IPS-20b (cell line): ENCODE results near the gene CLIC4.

Source experiments
- H3K27ac ChIP-seq: one replicate; pipeline ENCODE4 v1.5.1; 2013; ENCODE audit warnings: low read length
- H3K27me3 ChIP-seq: 2 replicates; pipeline ENCODE4 v1.6.1; 2013; ENCODE audit warnings: mild to moderate bottlenecking, low read length, inconsistent platforms; ENCODE audit not compliant: insufficient read depth
- H3K36me3 ChIP-seq: 2 replicates; pipeline ENCODE4 v1.6.1; 2013; ENCODE audit warnings: low read depth, mild to moderate bottlenecking, inconsistent platforms, low read length, moderate library complexity; ENCODE audit not compliant: insufficient read depth
- H3K4me1 ChIP-seq: 2 replicates; pipeline ENCODE4 v1.6.1; 2013; ENCODE audit warnings: mild to moderate bottlenecking, control low read depth, inconsistent platforms, low read length, moderate library complexity; ENCODE audit not compliant: insufficient read depth
- H3K4me3 ChIP-seq: 2 replicates; pipeline ENCODE4 v1.5.1; 2013; ENCODE audit warnings: mild to moderate bottlenecking, low read length, inconsistent platforms
- H3K9ac ChIP-seq: 2 replicates; pipeline ENCODE4 v1.6.1; 2013; ENCODE audit warnings: low read depth, mild to moderate bottlenecking, inconsistent platforms, low read length, moderate library complexity
- H3K9me3 ChIP-seq: 2 replicates; pipeline ENCODE4 v1.6.1; 2013; ENCODE audit warnings: mild to moderate bottlenecking, low read depth, low read length, inconsistent platforms; ENCODE audit not compliant: insufficient read depth

The CLIC4 gene

GRCh38 chr1:24868016-24868875 is 123.0 kb downstream of the CLIC4 start:
- no peak overlapping the region for H3K9ac ChIP-seq
- H3K36me3 ChIP-seq = no peaks in the 10 kb centered on the region
- H3K9me3 ChIP-seq = no peaks in the 10 kb centered on the region
- H3K27ac ChIP-seq = no peak overlapping the region
- no peaks in the 10 kb centered on the region for H3K27me3 ChIP-seq
- H3K4me3 ChIP-seq = no peak overlapping the region
- peaks cover 3% of the 10 kb centered on the region for H3K4me1 ChIP-seq

- Histone ChIP-seq H3K9ac (no peak overlapping the region), H3K27ac (no peak overlapping the region), H3K4me3 (no peak overlapping the region), H3K36me3 (no peaks in the 10 kb centered on the region), H3K27me3 (no peaks in the 10 kb centered on the region), H3K4me1 (no peaks in the 10 kb centered on the region), H3K9me3 (no peaks in the 10 kb centered on the region)
Observed at GRCh38 chr1:24870551-24871195, 125.4 kb downstream of the CLIC4 start.

- no peaks in the 10 kb centered on the region for H3K4me1 ChIP-seq
- no peaks in the 10 kb centered on the region for H3K9me3 ChIP-seq
- H3K27me3 ChIP-seq = no peaks in the 10 kb centered on the region
- no peak overlapping the region for H3K4me3 ChIP-seq
- H3K36me3 ChIP-seq = no peaks in the 10 kb centered on the region
- no peak overlapping the region for H3K9ac ChIP-seq
- H3K27ac ChIP-seq = no peak overlapping the region
Observed at GRCh38 chr1:24871306-24871901, 126.2 kb downstream of the CLIC4 start.

GRCh38 chr1:24872061-24872850 is 127.0 kb downstream of the CLIC4 start:
- Histone ChIP-seq H3K4me3 (no peak overlapping the region), H3K27ac (no peak overlapping the region), H3K4me1 (no peaks in the 10 kb centered on the region), H3K27me3 (no peaks in the 10 kb centered on the region), H3K36me3 (no peaks in the 10 kb centered on the region), H3K9ac (no peak overlapping the region), H3K9me3 (no peaks in the 10 kb centered on the region)

- H3K4me1 ChIP-seq = no peaks in the 10 kb centered on the region
- H3K9ac ChIP-seq = no peak overlapping the region
- H3K27me3 ChIP-seq = no peaks in the 10 kb centered on the region
- H3K9me3 ChIP-seq = no peaks in the 10 kb centered on the region
- H3K27ac ChIP-seq = no peak overlapping the region
- H3K4me3 ChIP-seq = no peak overlapping the region
- H3K36me3 ChIP-seq = no peaks in the 10 kb centered on the region
Observed at GRCh38 chr1:24873148-24873547, 127.9 kb downstream of the CLIC4 start.

GRCh38 chr1:24874056-24874455 is 128.8 kb downstream of the CLIC4 start:
- no peaks in the 10 kb centered on the region for H3K9me3 ChIP-seq
- H3K36me3 ChIP-seq = no peaks in the 10 kb centered on the region

GRCh38 chr1:24874611-24875234 is 129.5 kb downstream of the CLIC4 start:
- no peak overlapping the region for H3K9ac ChIP-seq
- H3K9me3 ChIP-seq = no peaks in the 10 kb centered on the region
- H3K27ac ChIP-seq = no peak overlapping the region
- H3K36me3 ChIP-seq = no peaks in the 10 kb centered on the region
- H3K4me1 ChIP-seq = no peaks in the 10 kb centered on the region
- no peaks in the 10 kb centered on the region for H3K27me3 ChIP-seq
- no peak overlapping the region for H3K4me3 ChIP-seq

More at GRCh38 chr1:24874056-24874455, 128.8 kb downstream of the CLIC4 start:
- H3K4me3 ChIP-seq = no peak overlapping the region
- no peaks in the 10 kb centered on the region for H3K27me3 ChIP-seq
- H3K27ac ChIP-seq = no peak overlapping the region
- H3K4me1 ChIP-seq = no peaks in the 10 kb centered on the region
- no peak overlapping the region for H3K9ac ChIP-seq

- no peak overlapping the region for H3K27ac ChIP-seq
- H3K4me1 ChIP-seq = no peaks in the 10 kb centered on the region
- H3K36me3 ChIP-seq = no peaks in the 10 kb centered on the region
- no peak overlapping the region for H3K4me3 ChIP-seq
- no peak overlapping the region for H3K9ac ChIP-seq
- H3K9me3 ChIP-seq = no peaks in the 10 kb centered on the region
- no peaks in the 10 kb centered on the region for H3K27me3 ChIP-seq
Observed at GRCh38 chr1:24875257-24875656, 130.0 kb downstream of the CLIC4 start.

GRCh38 chr1:24875991-24876506 is 130.8 kb downstream of the CLIC4 start:
- Histone ChIP-seq H3K36me3 (no peaks in the 10 kb centered on the region), H3K4me3 (no peak overlapping the region), H3K9me3 (no peaks in the 10 kb centered on the region), H3K27ac (no peak overlapping the region), H3K4me1 (no peaks in the 10 kb centered on the region), H3K9ac (no peak overlapping the region), H3K27me3 (no peaks in the 10 kb centered on the region)

GRCh38 chr1:24878045-24878444 is 132.8 kb downstream of the CLIC4 start:
- H3K9ac ChIP-seq = no peak overlapping the region
- H3K27ac ChIP-seq = no peak overlapping the region
- no peaks in the 10 kb centered on the region for H3K9me3 ChIP-seq
- no peaks in the 10 kb centered on the region for H3K4me1 ChIP-seq
- H3K4me3 ChIP-seq = no peak overlapping the region
- H3K36me3 ChIP-seq = no peaks in the 10 kb centered on the region
- H3K27me3 ChIP-seq = no peaks in the 10 kb centered on the region
